Panc1 (cell line): ENCODE data around the gene ATP5F1E. TPM values are rescaled to one million over a fixed set of nuclear protein-coding genes. Genes with fewer than 3 reads are reported as not detected.

Experiments used
- ATAC-seq: fragments of 200-7000 bp; cut with Tn5 transposase; 2 replicates; pipeline ENCODE4 v1.9.1; 2020; ENCODE audit warnings: mild to moderate bottlenecking, moderate library complexity
- BruUV-seq: library from RNA; stranded (reverse); fragments of 400-500 nt; replicated peaks from 2 replicates; lab custom pipeline; 2021; lab: Mats Ljungman, UMichigan
- CTCF ChIA-PET: fragments of 300-600 bp; sonication (Branson Sonifier 250); formaldehyde crosslinking; loops from one replicate; lab custom pipeline; 2022; ENCODE audit warnings: antibody characterized with exemption; lab: Charles Lee
- POLR2A ChIA-PET: fragments of 300-600 bp; sonication (Branson Sonifier 250); formaldehyde crosslinking; loops from one replicate; lab custom pipeline; 2022; ENCODE audit warnings: antibody characterized with exemption; lab: Charles Lee
- DNase-seq: peaks from one replicate; pipeline ENCODE4 v3.0.0-alpha.2; 2010; ENCODE audit warnings: low read depth, low spot score
- H3K27ac ChIP-seq: 2 replicates; pipeline ENCODE4 v1.5.1; 2011; ENCODE audit warnings: mild to moderate bottlenecking, low read length, inconsistent platforms
- H3K27me3 ChIP-seq: fragments of 200-500 bp; sonication (Bioruptor generic); 2 replicates; pipeline ENCODE4 v1.6.0; 2014; ENCODE audit warnings: low read length, inconsistent platforms; ENCODE audit not compliant: control insufficient read depth, insufficient read depth
- H3K36me3 ChIP-seq: fragments of 200-500 bp; sonication (Bioruptor generic); 2 replicates; pipeline ENCODE4 v1.5.1; 2014; ENCODE audit warnings: inconsistent platforms, mild to moderate bottlenecking, low read length, moderate library complexity; ENCODE audit not compliant: control insufficient read depth, insufficient read depth
- H3K4me1 ChIP-seq: 2 replicates; pipeline ENCODE4 v1.5.1; 2011; ENCODE audit warnings: inconsistent platforms, mild to moderate bottlenecking, low read length, moderate library complexity; ENCODE audit not compliant: control insufficient read depth, insufficient read depth
- H3K4me3 ChIP-seq, 2 experiments: 2 replicates each; pipeline ENCODE4 v1.5.1; 2011 to 2012; ENCODE audit warnings: low read depth in 2 of 2, low read length in 2 of 2, mild to moderate bottlenecking in 2 of 2, inconsistent platforms in 1 of 2, moderate library complexity in 1 of 2
- H3K9me3 ChIP-seq: fragments of 200-500 bp; sonication (Bioruptor generic); 2 replicates; pipeline ENCODE4 v1.5.1; 2014; ENCODE audit warnings: low read depth, mild to moderate bottlenecking, inconsistent platforms, low read length, moderate library complexity; ENCODE audit not compliant: control insufficient read depth, insufficient read depth
- CTCF ChIP-seq: fragments of 450-650 bp; IDR thresholded peaks from 2 replicates; pipeline ENCODE4 v1.5.1; 2017; ENCODE audit warnings: mild to moderate bottlenecking
- POLR2AphosphoS5 ChIP-seq: IDR thresholded peaks from 2 replicates; pipeline ENCODE4 v1.6.1; 2012; ENCODE audit warnings: mild to moderate bottlenecking, low read depth, low read length, moderate library complexity
- REST ChIP-seq, 2 experiments: IDR thresholded peaks; 2 replicates each; pipeline ENCODE4 v1.6.1; 2011 to 2012; ENCODE audit warnings: low read depth in 2 of 2, control low read depth in 1 of 2, low read length in 1 of 2, mild to moderate bottlenecking in 1 of 2, moderate library complexity in 1 of 2; ENCODE audit not compliant: insufficient read depth in 1 of 2
- SIN3A ChIP-seq: IDR thresholded peaks from 2 replicates; pipeline ENCODE4 v1.6.1; 2012; ENCODE audit warnings: low read depth, mild to moderate bottlenecking, low read length, moderate library complexity, borderline replicate concordance; ENCODE audit not compliant: insufficient read depth
- TCF7L2 ChIP-seq: IDR thresholded peaks from 2 replicates; pipeline ENCODE4 v1.6.1; 2011; ENCODE audit warnings: mild to moderate bottlenecking, low read depth, low read length, inconsistent platforms
- in situ Hi-C: cut with HindIII; loops from 2 replicates; pipeline ENCODE4 v1.10.0; 2016; ENCODE audit warnings: low sequenced_read_pairs, low pct_unique_long_range_greater_than_20kb
- intact Hi-C: fragments of 100-400 bp; cut with micrococcal nuclease; formaldehyde crosslinking; loops from one replicate; pipeline ENCODE4 v1.10.0; 2022; ENCODE audit not compliant: unreplicated experiment
- total RNA-seq: library from RNA; stranded (reverse); gene quantifications from one replicate; pipeline ENCODE4 v1.2.1, GENCODE V29; 2021; ENCODE audit not compliant: unreplicated experiment

ATP5F1E gene
- total RNA-seq, 1 experiment from 2014 or later = 90.6 TPM

GRCh38 chr20:58978351-58979190 lies 53.6 kb downstream of the ATP5F1E start:
- ChIA-PET CTCF (no interaction called here), POLR2A (interaction anchor here (0.5 to 0.7 kb wide), 3 partner anchors 18 to 1394 kb away, joined by 4 to 7 read pairs (median 4); no protein-coding TSS in a partner anchor)
- BruUV-seq = no TSS peak
- intact Hi-C loops = no loop called here
- Histone ChIP-seq H3K36me3 (peaks cover 3% of the 10 kb centered on the region; the same call in 1 of the 2 replicates), H3K4me1 (peaks cover 7% of the 10 kb centered on the region; the same call in 1 of the 2 replicates), H3K9me3 (no peaks in the 10 kb centered on the region), H3K4me3 (no peak overlapping the region), H3K27me3 (no peaks in the 10 kb centered on the region), H3K27ac (no peak overlapping the region)
- no peak for ATAC-seq
- no peak for TF ChIP-seq TCF7L2
- TF ChIP-seq REST (IDR thresholded peaks at IDR 0.05; ENCODE audit: insufficient read depth in 1 of 2, low read depth in 2 of 2, low read length in 1 of 2) = no peak
- TF ChIP-seq SIN3A = no peak
- in situ Hi-C loops = no loop called here
- DNase-seq = no peak

DNA sequence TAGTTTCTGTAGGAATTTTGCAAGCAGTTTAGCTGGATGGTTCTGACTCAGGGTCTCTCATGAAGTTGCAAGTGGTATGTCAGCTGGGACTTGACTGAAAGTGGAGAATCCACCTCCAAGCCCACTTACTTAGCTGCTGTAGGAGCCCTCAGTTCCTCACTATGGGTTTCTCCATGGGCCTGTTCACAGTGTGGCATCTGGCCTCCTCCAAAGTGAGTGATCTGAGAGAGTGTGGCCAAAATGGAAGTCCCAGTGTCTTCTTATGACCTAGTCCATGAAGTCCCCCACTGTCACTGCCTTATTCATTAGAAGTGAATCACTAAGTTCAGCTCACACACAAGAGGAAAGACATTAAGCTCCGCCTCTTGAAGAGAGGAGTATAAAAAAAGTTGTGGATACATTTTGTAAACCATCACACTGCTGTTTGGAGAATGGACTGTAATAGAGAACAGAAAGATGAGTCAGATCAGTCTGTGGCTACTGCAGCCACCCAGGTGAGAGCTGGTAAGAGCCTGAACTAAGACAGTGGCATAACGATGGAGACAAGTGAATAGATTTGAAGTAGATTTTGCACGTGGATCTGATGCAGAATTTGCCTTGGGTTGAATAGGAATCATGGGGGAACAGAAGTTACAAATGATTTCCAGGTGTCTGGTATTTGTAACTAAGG lies 55.9 kb downstream of the ATP5F1E start:
- ChIA-PET POLR2A (no interaction called here), CTCF (no interaction called here)
- in situ Hi-C loops = no loop called here
- intact Hi-C loops = no loop called here
- no peaks in the 10 kb centered on the region for H3K36me3 ChIP-seq
- H3K27me3 ChIP-seq = no peaks in the 10 kb centered on the region
- H3K27ac ChIP-seq = no peak overlapping the region
- no TSS peak for BruUV-seq
- ATAC-seq (no peak), DNase-seq (no peak)
- no peaks in the 10 kb centered on the region for H3K4me1 ChIP-seq
- TF ChIP-seq REST (IDR thresholded peaks at IDR 0.05; ENCODE audit: insufficient read depth in 1 of 2, low read depth in 2 of 2, low read length in 1 of 2) (no peak), POLR2AphosphoS5 (no peak), TCF7L2 (no peak), CTCF (no peak), SIN3A (no peak)
- no peaks in the 10 kb centered on the region for H3K9me3 ChIP-seq
- no peak overlapping the region for H3K4me3 ChIP-seq

Other genes starting within 250 kb of the ATP5F1E start
- not detected for gene GNAS-AS1, start 181.4 kb downstream of the ATP5F1E start, total RNA-seq
- 756 TPM for gene GNAS, start 179.6 kb downstream of the ATP5F1E start, total RNA-seq
- 108 TPM for gene NELFCD, start 51.1 kb downstream of the ATP5F1E start, total RNA-seq
- gene CTSZ, start 25.1 kb downstream of the ATP5F1E start, total RNA-seq = 113 TPM
- gene TUBB1, start 12.9 kb downstream of the ATP5F1E start, total RNA-seq = not detected
- 131 TPM for gene PRELID3B, start 10.5 kb upstream of the ATP5F1E start, total RNA-seq
- gene ZNF831, start 131.5 kb upstream of the ATP5F1E start, total RNA-seq = 0.03 TPM